Endothelial cell of umbilical vein (primary cell): ENCODE measurements around the gene CD33.

Experiments used
- TF ChIP-seq, protein P1 (sequence below), 2 donors: IDR thresholded peaks; 1 replicate in 1 of 2; 2 replicates in 1 of 2; pipeline ENCODE4 v1.5.1; 2011; ENCODE audit warnings: low read length in 2 of 2, mild to moderate bottlenecking in 2 of 2, moderate library complexity in 2 of 2, control low read depth in 1 of 2, inconsistent platforms in 1 of 2, low read depth in 1 of 2; ENCODE audit not compliant: insufficient read depth in 1 of 2; ENCODE audit errors: extremely low read depth in 1 of 2
- TF ChIP-seq, protein P2 (sequence below): IDR thresholded peaks from 2 replicates; pipeline ENCODE4 v1.6.1; 2011; ENCODE audit not compliant: insufficient read depth, insufficient read length

DNA sequence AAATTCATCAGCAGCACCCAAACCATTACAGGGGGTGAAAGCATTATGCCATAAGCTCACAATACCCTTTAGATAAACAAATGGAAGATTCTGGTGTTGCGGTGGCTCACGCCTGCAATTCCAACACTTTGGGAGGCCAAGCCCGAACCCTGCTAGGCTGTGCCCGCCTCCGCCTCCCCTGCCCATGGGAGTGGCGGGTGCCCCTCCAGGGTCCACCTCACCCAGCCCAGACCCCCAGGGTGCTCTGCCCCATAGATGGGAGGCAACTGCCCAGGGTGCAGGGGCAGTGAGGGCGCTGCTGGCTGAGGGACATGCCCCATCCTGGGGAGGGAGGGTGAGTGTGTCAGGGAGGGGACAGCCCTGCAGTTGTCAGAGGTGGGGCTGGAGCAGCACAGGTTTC lies 16.0 kb downstream of the CD33 start:
- TF ChIP-seq, protein P1, sequence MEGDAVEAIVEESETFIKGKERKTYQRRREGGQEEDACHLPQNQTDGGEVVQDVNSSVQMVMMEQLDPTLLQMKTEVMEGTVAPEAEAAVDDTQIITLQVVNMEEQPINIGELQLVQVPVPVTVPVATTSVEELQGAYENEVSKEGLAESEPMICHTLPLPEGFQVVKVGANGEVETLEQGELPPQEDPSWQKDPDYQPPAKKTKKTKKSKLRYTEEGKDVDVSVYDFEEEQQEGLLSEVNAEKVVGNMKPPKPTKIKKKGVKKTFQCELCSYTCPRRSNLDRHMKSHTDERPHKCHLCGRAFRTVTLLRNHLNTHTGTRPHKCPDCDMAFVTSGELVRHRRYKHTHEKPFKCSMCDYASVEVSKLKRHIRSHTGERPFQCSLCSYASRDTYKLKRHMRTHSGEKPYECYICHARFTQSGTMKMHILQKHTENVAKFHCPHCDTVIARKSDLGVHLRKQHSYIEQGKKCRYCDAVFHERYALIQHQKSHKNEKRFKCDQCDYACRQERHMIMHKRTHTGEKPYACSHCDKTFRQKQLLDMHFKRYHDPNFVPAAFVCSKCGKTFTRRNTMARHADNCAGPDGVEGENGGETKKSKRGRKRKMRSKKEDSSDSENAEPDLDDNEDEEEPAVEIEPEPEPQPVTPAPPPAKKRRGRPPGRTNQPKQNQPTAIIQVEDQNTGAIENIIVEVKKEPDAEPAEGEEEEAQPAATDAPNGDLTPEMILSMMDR (IDR thresholded peaks at IDR 0.05; ENCODE audit: extremely low read depth in 1 of 2, insufficient read depth in 1 of 2, low read depth in 1 of 2, low read length in 2 of 2) = no peak
- TF ChIP-seq, protein P2, sequence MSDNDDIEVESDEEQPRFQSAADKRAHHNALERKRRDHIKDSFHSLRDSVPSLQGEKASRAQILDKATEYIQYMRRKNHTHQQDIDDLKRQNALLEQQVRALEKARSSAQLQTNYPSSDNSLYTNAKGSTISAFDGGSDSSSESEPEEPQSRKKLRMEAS = no peak
